ENCODE measurements around the gene GSG1L. TPM values are rescaled to one million over a fixed set of nuclear protein-coding genes. Genes with fewer than 3 reads are reported as not detected.

Gene GSG1L
- total RNA-seq, 2 experiments from 2014 or later = not detected

GRCh38 chr16:27770271-27771196 is 293.0 kb downstream of the GSG1L start:
- Mint-ChIP-seq H3K36me3 (ENCODE audit: low read depth) (no peaks in the 10 kb centered on the region), H3K27ac (no peak overlapping the region), H3K27me3 (no peaks in the 10 kb centered on the region), H3K9me3 (ENCODE audit: low read depth) (no peaks in the 10 kb centered on the region), H3K4me3 (no peak overlapping the region), H3K4me1 (no peaks in the 10 kb centered on the region)
- ChIA-PET POLR2A (no interaction called here), CTCF (no interaction called here)
- DNase-seq (no peak), ATAC-seq (no peak)
- intact Hi-C loops (cut with DNase I, micrococcal nuclease) = no loop called here

GRCh38 chr16:27769561-27770255 is 293.8 kb downstream of the GSG1L start:
- Mint-ChIP-seq H3K9me3 (ENCODE audit: low read depth) (no peaks in the 10 kb centered on the region), H3K36me3 (ENCODE audit: low read depth) (peaks cover 3% of the 10 kb centered on the region), H3K27ac (no peak overlapping the region), H3K4me1 (no peaks in the 10 kb centered on the region), H3K27me3 (no peaks in the 10 kb centered on the region), H3K4me3 (no peak overlapping the region)
- CTCF ChIA-PET = no interaction called here
- no peak for DNase-seq
- no peak for ATAC-seq
- intact Hi-C loops (cut with DNase I, micrococcal nuclease) = no loop called here
- POLR2A ChIA-PET = interaction anchor here (0.6 kb wide), 1 partner anchor 330 kb away, joined by 3 read pairs; no protein-coding TSS in a partner anchor

- DNase-seq (no peak), ATAC-seq (no peak)
- no peak overlapping the region for H3K27ac Mint-ChIP-seq
- ChIA-PET CTCF (interaction anchor here (0.5 kb wide), 1 partner anchor 131 kb away, joined by 3 read pairs; no protein-coding TSS in a partner anchor), POLR2A (interaction anchor here (0.6 kb wide), 1 partner anchor 331 kb away, joined by 3 read pairs; no protein-coding TSS in a partner anchor)
- H3K4me3 Mint-ChIP-seq = no peak overlapping the region
- H3K36me3 Mint-ChIP-seq (ENCODE audit: low read depth) = peaks cover 9% of the 10 kb centered on the region
- no peaks in the 10 kb centered on the region for H3K27me3 Mint-ChIP-seq
- H3K9me3 Mint-ChIP-seq (ENCODE audit: low read depth) = peaks cover 1% of the 10 kb centered on the region
- intact Hi-C loops (cut with DNase I, micrococcal nuclease) = no loop called here
- H3K4me1 Mint-ChIP-seq = no peaks in the 10 kb centered on the region
Observed at GRCh38 chr16:27768651-27769272, 294.8 kb downstream of the GSG1L start.

- peaks cover 3% of the 10 kb centered on the region for H3K9me3 Mint-ChIP-seq (ENCODE audit: low read depth)
- H3K27ac Mint-ChIP-seq = no peak overlapping the region
- no peak for DNase-seq
- CTCF ChIA-PET = no interaction called here
- POLR2A ChIA-PET = no interaction called here
- H3K36me3 Mint-ChIP-seq (ENCODE audit: low read depth) = peaks cover 12% of the 10 kb centered on the region
- H3K4me3 Mint-ChIP-seq = no peak overlapping the region
- H3K4me1 Mint-ChIP-seq = no peaks in the 10 kb centered on the region
- H3K27me3 Mint-ChIP-seq = no peaks in the 10 kb centered on the region
- intact Hi-C loops (cut with DNase I, micrococcal nuclease) = loop anchor here in 1 of 2 experiments (2.0 kb wide), 1 partner anchor 19 kb away; no protein-coding TSS in a partner anchor
- ATAC-seq = no peak
Observed at GRCh38 chr16:27767971-27768591, 295.4 kb downstream of the GSG1L start.

- POLR2A ChIA-PET = no interaction called here
- no peak for DNase-seq
- ATAC-seq = no peak
- Mint-ChIP-seq H3K27ac (no peak overlapping the region), H3K27me3 (no peaks in the 10 kb centered on the region), H3K9me3 (ENCODE audit: low read depth) (peaks cover 3% of the 10 kb centered on the region), H3K36me3 (ENCODE audit: low read depth) (peaks cover 12% of the 10 kb centered on the region), H3K4me1 (no peaks in the 10 kb centered on the region), H3K4me3 (no peak overlapping the region)
- CTCF ChIA-PET = interaction anchor here (0.6 kb wide), 1 partner anchor 11 kb away, joined by 3 read pairs; no protein-coding TSS in a partner anchor
- intact Hi-C loops (cut with DNase I, micrococcal nuclease) = loop anchor here in 1 of 2 experiments (2.0 kb wide), 1 partner anchor 18 kb away; no protein-coding TSS in a partner anchor
Observed at GRCh38 chr16:27767081-27767480, 296.4 kb downstream of the GSG1L start.

- Mint-ChIP-seq H3K9me3 (ENCODE audit: low read depth) (peaks cover 3% of the 10 kb centered on the region), H3K36me3 (ENCODE audit: low read depth) (peaks cover 14% of the 10 kb centered on the region), H3K4me1 (no peaks in the 10 kb centered on the region), H3K27ac (no peak overlapping the region), H3K27me3 (no peaks in the 10 kb centered on the region), H3K4me3 (no peak overlapping the region)
- intact Hi-C loops (cut with DNase I, micrococcal nuclease) = loop anchor here in 1 of 2 experiments (2.0 kb wide), 1 partner anchor 18 kb away; no protein-coding TSS in a partner anchor
- ATAC-seq = no peak
- ChIA-PET POLR2A (no interaction called here), CTCF (interaction anchor here (0.6 kb wide), 1 partner anchor 11 kb away, joined by 3 read pairs; no protein-coding TSS in a partner anchor)
- no peak for DNase-seq
Observed at GRCh38 chr16:27766236-27766925, 297.1 kb downstream of the GSG1L start.

- peaks cover 3% of the 10 kb centered on the region for H3K9me3 Mint-ChIP-seq (ENCODE audit: low read depth)
- ChIA-PET CTCF (interaction anchor here (0.7 kb wide), 1 partner anchor 37 kb away, joined by 4 read pairs; no protein-coding TSS in a partner anchor), POLR2A (no interaction called here)
- H3K27ac Mint-ChIP-seq = no peak overlapping the region
- peaks cover 14% of the 10 kb centered on the region for H3K36me3 Mint-ChIP-seq (ENCODE audit: low read depth)
- no peaks in the 10 kb centered on the region for H3K4me1 Mint-ChIP-seq
- no peak for ATAC-seq
- no peak overlapping the region for H3K4me3 Mint-ChIP-seq
- no peak for DNase-seq
- intact Hi-C loops (cut with DNase I, micrococcal nuclease) = no loop called here
- no peaks in the 10 kb centered on the region for H3K27me3 Mint-ChIP-seq
Observed at GRCh38 chr16:27764869-27765675, 298.4 kb downstream of the GSG1L start.

- Mint-ChIP-seq H3K27me3 (no peaks in the 10 kb centered on the region), H3K27ac (no peak overlapping the region), H3K4me1 (no peaks in the 10 kb centered on the region), H3K36me3 (ENCODE audit: low read depth) (peaks cover 14% of the 10 kb centered on the region), H3K9me3 (ENCODE audit: low read depth) (peaks cover 3% of the 10 kb centered on the region), H3K4me3 (no peak overlapping the region)
- POLR2A ChIA-PET = no interaction called here
- no peak for ATAC-seq
- CTCF ChIA-PET = interaction anchor here (0.7 kb wide), 1 partner anchor 174 kb away, joined by 3 read pairs; no protein-coding TSS in a partner anchor
- intact Hi-C loops (cut with DNase I, micrococcal nuclease) = no loop called here
- no peak for DNase-seq
Observed at GRCh38 chr16:27764427-27764826, 299.1 kb downstream of the GSG1L start.

GRCh38 chr16:27762441-27762840 is 301.1 kb downstream of the GSG1L start:
- H3K36me3 Mint-ChIP-seq (ENCODE audit: low read depth) = peaks cover 14% of the 10 kb centered on the region
- ChIA-PET POLR2A (no interaction called here), CTCF (no interaction called here)
- ATAC-seq (no peak), DNase-seq (no peak)
- no peaks in the 10 kb centered on the region for H3K27me3 Mint-ChIP-seq
- peaks cover 3% of the 10 kb centered on the region for H3K9me3 Mint-ChIP-seq (ENCODE audit: low read depth)
- H3K27ac Mint-ChIP-seq = no peak overlapping the region
- H3K4me1 Mint-ChIP-seq = no peaks in the 10 kb centered on the region
- no peak overlapping the region for H3K4me3 Mint-ChIP-seq
- intact Hi-C loops (cut with DNase I, micrococcal nuclease) = no loop called here

GRCh38 chr16:27761816-27762215 is 301.7 kb downstream of the GSG1L start:
- POLR2A ChIA-PET = no interaction called here
- CTCF ChIA-PET = no interaction called here
- Mint-ChIP-seq H3K4me1 (no peaks in the 10 kb centered on the region), H3K36me3 (ENCODE audit: low read depth) (peaks cover 14% of the 10 kb centered on the region), H3K27ac (no peak overlapping the region), H3K9me3 (ENCODE audit: low read depth) (peaks cover 3% of the 10 kb centered on the region), H3K4me3 (no peak overlapping the region), H3K27me3 (no peaks in the 10 kb centered on the region)
- ATAC-seq = no peak
- DNase-seq = no peak
- intact Hi-C loops (cut with DNase I, micrococcal nuclease) = no loop called here

Data from activated CD4-positive, alpha-beta T cell treated with anti-CD3 and anti-CD28 coated beads for 36 hours (primary cell).